ENCODE measurements around the gene MARK3. TPM values are rescaled to one million over a fixed set of nuclear protein-coding genes. Genes with fewer than 3 reads are reported as not detected.

Gene MARK3
- total and polyA plus RNA-seq, 2 donors (not counting 1 experiment from before 2014, with no cell fraction given), result 73.0 to 142 TPM

DNA sequence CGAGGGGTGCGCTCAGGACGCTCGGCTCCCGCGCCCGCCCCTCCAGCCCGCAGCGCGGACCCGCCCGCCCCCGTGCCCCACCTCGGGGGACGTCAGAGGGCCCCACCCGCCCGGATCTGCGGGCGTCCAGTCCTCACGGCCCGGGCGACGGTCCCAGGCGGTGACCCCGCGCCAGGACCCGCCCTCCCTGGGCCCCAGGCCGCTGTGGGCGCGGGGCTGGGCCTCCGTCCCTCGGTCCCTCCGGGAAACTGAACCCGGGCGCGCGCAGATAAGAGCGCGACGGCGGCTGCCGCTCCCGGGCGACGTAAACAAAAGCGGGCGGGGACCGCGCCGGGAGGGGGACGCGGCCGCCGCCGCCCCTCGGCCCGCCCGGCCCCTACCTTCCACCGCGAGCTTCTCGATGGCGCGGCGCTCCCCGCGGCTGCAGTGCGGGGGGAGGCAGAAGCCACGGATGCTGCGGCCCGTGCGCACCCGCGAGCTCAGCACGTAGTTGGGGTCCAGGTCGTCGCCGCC lies 136.3 kb downstream of the MARK3 start:
- Mint-ChIP-seq H3K4me3 (peak overlapping the region; percentile 74), H3K9me3 (ENCODE audit: insufficient read depth) (no peaks in the 10 kb centered on the region), H3K27ac (no peak overlapping the region), H3K27me3 (peaks cover 3% of the 10 kb centered on the region), H3K4me1 (peaks cover 20% of the 10 kb centered on the region)
- peak overlapping the region; percentile 66 for H3K9ac ChIP-seq (ENCODE audit: low read length)
- peak overlapping the region; percentile 67 for H2AFZ ChIP-seq (ENCODE audit: insufficient read depth, low read depth, low read length, poor library complexity, severe bottlenecking)
- peak overlapping the region in 4 of 5 experiments; percentile 52 to 75 (median 59) for H3K4me3 ChIP-seq (ENCODE audit: control extremely low read depth in 1 of 5, extremely low read depth in 1 of 5, insufficient read depth in 1 of 5, low read depth in 2 of 5, low read length in 4 of 5)
- DNase-seq (peak; percentile 56), ATAC-seq (ENCODE audit: low read depth) (peak; percentile 7)
- no peak for TF ChIP-seq EZH2 (IDR thresholded peaks at IDR 0.05; ENCODE audit: borderline replicate concordance, insufficient read depth, low read depth, low read length, poor library complexity, severe bottlenecking)
- TF ChIP-seq, protein P1, sequence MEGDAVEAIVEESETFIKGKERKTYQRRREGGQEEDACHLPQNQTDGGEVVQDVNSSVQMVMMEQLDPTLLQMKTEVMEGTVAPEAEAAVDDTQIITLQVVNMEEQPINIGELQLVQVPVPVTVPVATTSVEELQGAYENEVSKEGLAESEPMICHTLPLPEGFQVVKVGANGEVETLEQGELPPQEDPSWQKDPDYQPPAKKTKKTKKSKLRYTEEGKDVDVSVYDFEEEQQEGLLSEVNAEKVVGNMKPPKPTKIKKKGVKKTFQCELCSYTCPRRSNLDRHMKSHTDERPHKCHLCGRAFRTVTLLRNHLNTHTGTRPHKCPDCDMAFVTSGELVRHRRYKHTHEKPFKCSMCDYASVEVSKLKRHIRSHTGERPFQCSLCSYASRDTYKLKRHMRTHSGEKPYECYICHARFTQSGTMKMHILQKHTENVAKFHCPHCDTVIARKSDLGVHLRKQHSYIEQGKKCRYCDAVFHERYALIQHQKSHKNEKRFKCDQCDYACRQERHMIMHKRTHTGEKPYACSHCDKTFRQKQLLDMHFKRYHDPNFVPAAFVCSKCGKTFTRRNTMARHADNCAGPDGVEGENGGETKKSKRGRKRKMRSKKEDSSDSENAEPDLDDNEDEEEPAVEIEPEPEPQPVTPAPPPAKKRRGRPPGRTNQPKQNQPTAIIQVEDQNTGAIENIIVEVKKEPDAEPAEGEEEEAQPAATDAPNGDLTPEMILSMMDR (IDR thresholded peaks at IDR 0.05), result no peak
- H3K4me2 ChIP-seq (replicated peaks; ENCODE audit: low read depth, low read length, poor library complexity, severe bottlenecking), result peak overlapping the region; percentile 98
- 1% methylated on average over 76 of the region's 77 CpGs for WGBS (ENCODE audit: insufficient coverage)
- peaks cover 11% of the 10 kb centered on the region for H4K20me1 ChIP-seq (ENCODE audit: control insufficient read depth, insufficient read depth, low read length, poor library complexity, severe bottlenecking)
- H3K9me3 ChIP-seq (ENCODE audit: control extremely low read depth in 1 of 3, control insufficient read depth in 2 of 3, insufficient read depth in 1 of 3, low read length in 2 of 3), result peaks cover 0 to 14% (median 0%) of the 10 kb centered on the region in 3 donors
- intact Hi-C loops (cut with micrococcal nuclease), result loop anchor here (1.0 kb wide), 1 partner anchor 8 kb away; the partner anchor contains the start of gene TRMT61A
- peaks cover 22 to 35% of the 10 kb centered on the region in 2 donors for H3K4me1 ChIP-seq (ENCODE audit: control insufficient read depth in 2 of 2, insufficient read depth in 2 of 2, low read length in 2 of 2)
- POLR2A ChIA-PET, result interaction anchor here (0.6 to 1.4 kb wide), 2 partner anchors 7 to 107 kb away, joined by 3 to 5 read pairs; partner anchors contain the start of genes KLC1 and TRMT61A
- no peak overlapping the region for H3K27ac ChIP-seq (ENCODE audit: low read length in 2 of 2)
- H3K79me2 ChIP-seq (ENCODE audit: control insufficient read depth, insufficient read depth, low read length), result no peaks in the 10 kb centered on the region
- peaks cover 0 to 32% (median 11%) of the 10 kb centered on the region in 4 experiments for H3K27me3 ChIP-seq (replicated peaks in 1 of 4; ENCODE audit: control extremely low read depth in 1 of 4, control insufficient read depth in 3 of 4, insufficient read depth in 4 of 4, low read length in 3 of 4)
- CTCF ChIA-PET, result interaction anchor here (0.9 to 6.1 kb wide), 8 partner anchors 8 to 158 kb away, joined by 3 to 128 read pairs (median 4); partner anchors contain the start of gene TRMT61A
- H3K36me3 ChIP-seq (replicated peaks in 1 of 2; ENCODE audit: control extremely low read depth in 1 of 2, control insufficient read depth in 1 of 2, extremely low read depth in 1 of 2, insufficient read depth in 2 of 2, low read length in 1 of 2), result no peaks in the 10 kb centered on the region

Measured in B cell (primary cell).